Suprapubic skin (tissue), 4 donors: Measurements from ENCODE around the gene GPR176.
A peak's percentile ranks its signal among the peaks of the same experiment; 100 is the strongest.

Experiments
- EP300 ChIP-seq: sonication (generic); formaldehyde crosslinking; IDR thresholded peaks from one replicate; pipeline ENCODE4 v1.6.1; 2017; ENCODE audit warnings: antibody characterized with exemption
- POLR2A ChIP-seq, 2 donors: fragments of 450-650 bp; IDR thresholded peaks; one replicate each; pipeline ENCODE4 v1.6.1; 2017; ENCODE audit warnings: antibody characterized with exemption in 2 of 2, mild to moderate bottlenecking in 2 of 2, moderate library complexity in 2 of 2
- POLR2AphosphoS5 ChIP-seq, 3 donors: sonication (generic); formaldehyde crosslinking; IDR thresholded peaks; one replicate each; pipeline ENCODE4 v1.6.1; 2017; ENCODE audit warnings: antibody characterized with exemption in 3 of 3
- TF ChIP-seq, protein P1 (sequence below), 2 donors: fragments of 200-600 bp in 1 of 2; fragments of 450-650 bp in 1 of 2; sonication (generic) in 1 of 2; IDR thresholded peaks; one replicate each; pipeline ENCODE4 v1.5.1; 2016 to 2019; ENCODE audit warnings: antibody characterized with exemption in 2 of 2, mild to moderate bottlenecking in 1 of 2, moderate library complexity in 1 of 2

DNA sequence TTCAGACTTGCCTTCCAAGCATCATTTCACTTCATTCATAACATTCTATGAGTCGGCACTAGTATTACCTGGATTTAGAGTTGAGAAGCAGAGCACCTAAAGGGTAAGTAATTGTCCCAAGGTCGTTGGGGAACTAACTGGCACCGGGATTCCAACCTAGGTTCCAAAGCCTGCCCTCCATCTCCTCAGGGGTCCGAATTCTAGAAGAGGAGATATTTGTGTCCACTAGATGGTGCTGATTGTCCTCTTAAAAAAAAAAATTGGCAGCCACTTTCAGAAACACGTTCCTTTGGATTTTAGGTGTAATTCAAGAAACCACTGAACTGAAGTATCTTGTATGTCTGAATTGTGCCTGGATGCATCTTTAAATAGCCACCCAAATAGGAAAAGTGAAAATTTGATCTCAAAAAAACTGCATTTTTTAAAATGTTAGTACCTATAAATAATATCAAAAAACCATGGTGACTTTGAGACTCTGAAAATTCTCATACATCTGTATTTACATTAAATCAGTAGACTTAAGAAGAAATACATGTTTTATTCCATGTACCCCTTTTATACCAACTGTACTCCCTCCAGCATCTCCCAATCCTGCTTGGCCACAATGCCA is 133.5 kb downstream of the GPR176 start:
- TF ChIP-seq, protein P1, sequence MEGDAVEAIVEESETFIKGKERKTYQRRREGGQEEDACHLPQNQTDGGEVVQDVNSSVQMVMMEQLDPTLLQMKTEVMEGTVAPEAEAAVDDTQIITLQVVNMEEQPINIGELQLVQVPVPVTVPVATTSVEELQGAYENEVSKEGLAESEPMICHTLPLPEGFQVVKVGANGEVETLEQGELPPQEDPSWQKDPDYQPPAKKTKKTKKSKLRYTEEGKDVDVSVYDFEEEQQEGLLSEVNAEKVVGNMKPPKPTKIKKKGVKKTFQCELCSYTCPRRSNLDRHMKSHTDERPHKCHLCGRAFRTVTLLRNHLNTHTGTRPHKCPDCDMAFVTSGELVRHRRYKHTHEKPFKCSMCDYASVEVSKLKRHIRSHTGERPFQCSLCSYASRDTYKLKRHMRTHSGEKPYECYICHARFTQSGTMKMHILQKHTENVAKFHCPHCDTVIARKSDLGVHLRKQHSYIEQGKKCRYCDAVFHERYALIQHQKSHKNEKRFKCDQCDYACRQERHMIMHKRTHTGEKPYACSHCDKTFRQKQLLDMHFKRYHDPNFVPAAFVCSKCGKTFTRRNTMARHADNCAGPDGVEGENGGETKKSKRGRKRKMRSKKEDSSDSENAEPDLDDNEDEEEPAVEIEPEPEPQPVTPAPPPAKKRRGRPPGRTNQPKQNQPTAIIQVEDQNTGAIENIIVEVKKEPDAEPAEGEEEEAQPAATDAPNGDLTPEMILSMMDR (IDR thresholded peaks at IDR 0.05), result peak; percentile 44 to 75
- TF ChIP-seq POLR2AphosphoS5 (IDR thresholded peaks at IDR 0.05) (no peak), POLR2A (IDR thresholded peaks at IDR 0.05) (no peak), EP300 (no peak)
